ENCODE results near the gene EFNB3. TPM values are rescaled to one million over a fixed set of nuclear protein-coding genes. Genes with fewer than 3 reads are reported as not detected.

Gene EFNB3
- 36.4 and 46.5 TPM in 2 replicates for polyA plus RNA-seq
- polyA minus RNA-seq: 36.3 and 40.2 TPM in 2 replicates

- TF ChIP-seq POLR2AphosphoS5 (IDR thresholded peaks at IDR 0.05): peak; percentile 75
- no peak for TF ChIP-seq CTCF (IDR thresholded peaks at IDR 0.05; ENCODE audit: poor library complexity, severe bottlenecking)
- TF ChIP-seq REST (IDR thresholded peaks at IDR 0.05; ENCODE audit: borderline replicate concordance): no peak
- TF ChIP-seq EP300 (conservative IDR thresholded peaks at IDR 0.05; ENCODE audit: poor library complexity, severe bottlenecking): peak; percentile 14
- no peak for TF ChIP-seq EZH2 (IDR thresholded peaks at IDR 0.05; ENCODE audit: borderline replicate concordance, insufficient read depth, low read length, poor library complexity, severe bottlenecking)
- peak; percentile 35 for TF ChIP-seq SMC3 (conservative IDR thresholded peaks at IDR 0.05; ENCODE audit: poor library complexity)
- TF ChIP-seq RAD21 (conservative IDR thresholded peaks at IDR 0.05): no peak
- peak; percentile 88 for TF ChIP-seq TAF1 (IDR thresholded peaks at IDR 0.05; ENCODE audit: low read depth)
- peak; percentile 61 for TF ChIP-seq MXI1 (conservative IDR thresholded peaks at IDR 0.05; ENCODE audit: poor library complexity, severe bottlenecking)
- Histone ChIP-seq H2AFZ (ENCODE audit: low read depth, low read length) (peak within 1 kb of the TSS; percentile 81), H3K9me2 (ENCODE audit: insufficient read depth, low read length) (no peaks in the 10 kb centered on the region), H4K20me1 (ENCODE audit: insufficient read depth) (peaks cover 3% of the 10 kb centered on the region), H3K36me3 (ENCODE audit: insufficient read depth, low read length) (no peaks in the 10 kb centered on the region), H3K27me3 (ENCODE audit: insufficient read depth, low read depth, low read length) (no peaks in the 10 kb centered on the region), H3K9me3 (ENCODE audit: low read length) (no peaks in the 10 kb centered on the region), H3K4me2 (ENCODE audit: low read length) (peak within 1 kb of the TSS; percentile 97), H3K79me2 (replicated peaks; ENCODE audit: insufficient read depth, low read length) (peaks cover 37% of the 10 kb centered on the region), H3F3A (ENCODE audit: insufficient read depth, low read length, poor library complexity, severe bottlenecking) (peaks cover 6% of the 10 kb centered on the region), H3K27ac (ENCODE audit: low read length) (peak within 1 kb of the TSS; percentile 95), H3K4me3 (ENCODE audit: low read length) (peak within 1 kb of the TSS; percentile 98), H3K9ac (ENCODE audit: low read length) (peak within 1 kb of the TSS; percentile 93)
These were observed at the start of gene EFNB3 for GRCh38 chr17:7704601-7705268. EFNB3 (plus strand) TSS chr17:7705202; CDS start chr17:7705599, 397 bp downstream.

- no peaks in the 10 kb centered on the region for H3K36me3 ChIP-seq (ENCODE audit: insufficient read depth, low read length)
- H3K27ac ChIP-seq (ENCODE audit: low read length): no peak overlapping the region
- H3F3A ChIP-seq (ENCODE audit: insufficient read depth, low read length, poor library complexity, severe bottlenecking): no peaks in the 10 kb centered on the region
- TF ChIP-seq EP300 (conservative IDR thresholded peaks at IDR 0.05; ENCODE audit: poor library complexity, severe bottlenecking): no peak
- no peaks in the 10 kb centered on the region for H4K20me1 ChIP-seq (ENCODE audit: insufficient read depth)
- no peak overlapping the region for H3K4me3 ChIP-seq (ENCODE audit: low read length)
- no peak overlapping the region for H3K9ac ChIP-seq (ENCODE audit: low read length)
- no peaks in the 10 kb centered on the region for H3K9me3 ChIP-seq (ENCODE audit: low read length)
- H3K4me2 ChIP-seq (ENCODE audit: low read length): no peak overlapping the region
- H3K9me2 ChIP-seq (ENCODE audit: insufficient read depth, low read length): no peaks in the 10 kb centered on the region
- no peak overlapping the region for H2AFZ ChIP-seq (ENCODE audit: low read depth, low read length)
- H3K79me2 ChIP-seq (replicated peaks; ENCODE audit: insufficient read depth, low read length): peaks cover 10% of the 10 kb centered on the region
- no peaks in the 10 kb centered on the region for H3K27me3 ChIP-seq (ENCODE audit: insufficient read depth, low read depth, low read length)
These were observed 49.5 kb upstream of the EFNB3 start for GRCh38 chr17:7655541-7655840.
